GM12865 (cell line): Measurements from ENCODE around the gene PLCB1.
"Not testable (repeated sequence)": the region's sequence is repeated elsewhere in the genome, so short reads cannot be mapped to it uniquely, and the experiment has no call there.

Experiments used
- DNase-seq: peaks from one replicate; pipeline ENCODE4 v3.0.0; 2010; ENCODE audit warnings: low read depth
- H3K4me3 ChIP-seq: 2 replicates; pipeline ENCODE4 v1.5.1; 2011; ENCODE audit warnings: mild to moderate bottlenecking, low read depth, low read length, control low read depth
- TF ChIP-seq, protein P1 (sequence below): IDR thresholded peaks from 2 replicates; pipeline ENCODE4 v1.5.1; 2011; ENCODE audit warnings: low read length, control low read depth, low read depth, inconsistent platforms; ENCODE audit not compliant: insufficient read depth; ENCODE audit errors: missing control alignments

PLCB1 gene

DNA sequence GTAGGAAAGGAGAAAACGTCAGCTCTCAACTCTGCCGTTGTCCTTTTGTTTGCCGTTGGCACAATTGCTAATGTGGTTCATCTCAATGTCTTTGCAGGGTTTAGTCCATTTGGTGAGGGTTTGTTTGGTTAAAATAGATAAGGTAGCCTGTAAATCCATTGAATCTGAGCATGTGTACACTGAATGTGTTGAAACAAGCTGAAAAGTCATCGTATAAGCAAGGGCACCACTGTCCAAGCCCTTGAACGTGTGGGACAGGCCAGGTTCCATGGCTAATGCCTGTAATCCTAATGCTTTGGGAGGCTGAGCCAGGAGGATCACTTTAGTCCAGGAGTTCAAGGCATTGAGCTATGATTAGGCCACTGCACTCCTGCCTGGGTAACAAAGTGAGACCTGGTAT is 712.1 kb downstream of the PLCB1 start:
- DNase-seq = no peak
- H3K4me3 ChIP-seq = no peak overlapping the region
- TF ChIP-seq, protein P1, sequence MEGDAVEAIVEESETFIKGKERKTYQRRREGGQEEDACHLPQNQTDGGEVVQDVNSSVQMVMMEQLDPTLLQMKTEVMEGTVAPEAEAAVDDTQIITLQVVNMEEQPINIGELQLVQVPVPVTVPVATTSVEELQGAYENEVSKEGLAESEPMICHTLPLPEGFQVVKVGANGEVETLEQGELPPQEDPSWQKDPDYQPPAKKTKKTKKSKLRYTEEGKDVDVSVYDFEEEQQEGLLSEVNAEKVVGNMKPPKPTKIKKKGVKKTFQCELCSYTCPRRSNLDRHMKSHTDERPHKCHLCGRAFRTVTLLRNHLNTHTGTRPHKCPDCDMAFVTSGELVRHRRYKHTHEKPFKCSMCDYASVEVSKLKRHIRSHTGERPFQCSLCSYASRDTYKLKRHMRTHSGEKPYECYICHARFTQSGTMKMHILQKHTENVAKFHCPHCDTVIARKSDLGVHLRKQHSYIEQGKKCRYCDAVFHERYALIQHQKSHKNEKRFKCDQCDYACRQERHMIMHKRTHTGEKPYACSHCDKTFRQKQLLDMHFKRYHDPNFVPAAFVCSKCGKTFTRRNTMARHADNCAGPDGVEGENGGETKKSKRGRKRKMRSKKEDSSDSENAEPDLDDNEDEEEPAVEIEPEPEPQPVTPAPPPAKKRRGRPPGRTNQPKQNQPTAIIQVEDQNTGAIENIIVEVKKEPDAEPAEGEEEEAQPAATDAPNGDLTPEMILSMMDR = no peak

GRCh38 chr20:8849990-8850389 is 717.9 kb downstream of the PLCB1 start:
- H3K4me3 ChIP-seq = no peak overlapping the region
- no peak for DNase-seq
- TF ChIP-seq, protein P1 = no peak

GRCh38 chr20:8851446-8851845 is 719.4 kb downstream of the PLCB1 start:
- DNase-seq = no peak
- H3K4me3 ChIP-seq = no peak overlapping the region
- TF ChIP-seq, protein P1 = no peak

GRCh38 chr20:8851919-8852318 is 719.9 kb downstream of the PLCB1 start:
- not testable (repeated sequence) for DNase-seq, H3K4me3 ChIP-seq

- DNase-seq = not testable (repeated sequence)
Measured at GRCh38 chr20:8853211-8853610, 721.1 kb downstream of the PLCB1 start.

GRCh38 chr20:8853805-8854338 is 721.8 kb downstream of the PLCB1 start:
- no peak overlapping the region for H3K4me3 ChIP-seq
- DNase-seq = peak; percentile 61
- TF ChIP-seq, protein P1 = peak; percentile 82

More at GRCh38 chr20:8853211-8853610, 721.1 kb downstream of the PLCB1 start:
- not testable (repeated sequence) for H3K4me3 ChIP-seq

DNA sequence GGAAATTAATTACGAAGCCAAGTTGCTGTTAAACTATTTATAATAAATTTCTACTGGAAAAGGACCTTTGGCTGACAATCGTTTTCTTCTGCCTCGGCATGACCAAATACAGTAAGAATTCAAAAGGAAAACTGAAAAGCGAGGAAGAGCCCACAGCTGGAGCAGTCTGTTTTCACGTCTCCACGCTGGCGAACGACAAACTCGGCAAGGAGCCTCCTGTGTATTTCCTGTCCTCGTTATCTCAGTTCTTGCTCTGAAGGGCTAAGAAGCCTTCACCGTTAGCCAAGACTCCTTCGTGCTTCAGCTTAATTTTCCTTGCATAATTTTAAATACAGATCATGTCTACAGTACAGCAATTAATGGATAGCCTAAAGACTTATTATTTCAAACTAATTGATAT is 722.5 kb downstream of the PLCB1 start:
- no peak for DNase-seq
- TF ChIP-seq, protein P1 = no peak
- H3K4me3 ChIP-seq = no peak overlapping the region

DNA sequence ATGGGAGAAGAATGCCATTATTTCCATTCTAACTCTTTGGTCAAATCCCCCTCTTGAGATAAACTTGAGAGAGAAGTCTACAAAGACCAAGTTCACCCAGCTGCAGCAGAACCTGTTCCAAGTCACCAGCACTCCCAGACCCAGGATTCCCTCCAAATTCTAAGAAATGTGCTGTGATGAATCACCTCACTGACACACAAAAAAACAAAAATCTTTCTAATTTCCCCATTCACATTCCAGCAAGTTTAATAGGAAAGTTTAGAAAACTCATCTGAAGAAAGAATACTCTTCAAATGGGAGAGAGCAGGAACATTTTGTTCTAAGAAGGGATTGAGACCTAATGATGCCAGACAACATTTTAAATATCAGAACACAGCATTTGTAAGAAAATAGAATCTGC is 723.2 kb downstream of the PLCB1 start:
- TF ChIP-seq, protein P1 = no peak
- no peak overlapping the region for H3K4me3 ChIP-seq
- no peak for DNase-seq
